Lung (tissue), 12 donors: ENCODE data around the gene MYO3B. TPM values are rescaled to one million over a fixed set of nuclear protein-coding genes. Genes with fewer than 3 reads are reported as not detected.
"Not testable (repeated sequence)": the region's sequence is repeated elsewhere in the genome, so short reads cannot be mapped to it uniquely, and the experiment has no call there.

Experiments
- ATAC-seq: fragments of 200-7000 bp; cut with Tn5 transposase; one replicate; pipeline ENCODE4 v1.9.1; 2020; ENCODE audit warnings: moderate number of reproducible peaks; ENCODE audit not compliant: insufficient read depth, low FRiP score
- DNase-seq, 3 donors: peaks; one replicate each; pipeline ENCODE4 v3.0.0-alpha.2; 2013 to 2017
- H3K27ac ChIP-seq, 2 donors: one replicate each; pipeline ENCODE4 v1.5.1; 2013; ENCODE audit warnings: mild to moderate bottlenecking in 2 of 2, moderate library complexity in 2 of 2, control low read depth in 1 of 2, inconsistent platforms in 1 of 2, low read depth in 1 of 2, low read length in 1 of 2
- H3K27me3 ChIP-seq, 3 donors: one replicate each; pipeline ENCODE4 v1.5.1; 2013; ENCODE audit warnings: low read length in 2 of 3; ENCODE audit not compliant: control insufficient read depth in 3 of 3, insufficient read depth in 3 of 3
- H3K36me3 ChIP-seq, 4 donors: one replicate each; pipeline ENCODE4 v1.5.1; 2013; ENCODE audit warnings: low read length in 4 of 4, mild to moderate bottlenecking in 1 of 4, moderate library complexity in 1 of 4; ENCODE audit not compliant: control insufficient read depth in 4 of 4, insufficient read depth in 4 of 4
- H3K4me1 ChIP-seq, 5 donors: one replicate each; pipeline ENCODE4 v1.5.1; 2013; ENCODE audit warnings: low read length in 5 of 5, mild to moderate bottlenecking in 2 of 5, moderate library complexity in 1 of 5; ENCODE audit not compliant: control insufficient read depth in 5 of 5, insufficient read depth in 5 of 5
- H3K4me3 ChIP-seq: one replicate; pipeline ENCODE4 v1.5.1; 2013; ENCODE audit warnings: mild to moderate bottlenecking, control low read depth, moderate library complexity
- H3K9ac ChIP-seq, 2 donors: one replicate each; pipeline ENCODE4 v1.5.1; 2013; ENCODE audit warnings: low read length in 2 of 2, control low read depth in 1 of 2; ENCODE audit not compliant: insufficient read depth in 1 of 2
- H3K9me3 ChIP-seq, 4 donors: one replicate each; pipeline ENCODE4 v1.5.1; 2013; ENCODE audit warnings: low read length in 3 of 4, mild to moderate bottlenecking in 1 of 4, moderate library complexity in 1 of 4; ENCODE audit not compliant: control insufficient read depth in 4 of 4, insufficient read depth in 3 of 4
- CTCF ChIP-seq: IDR thresholded peaks from 2 replicates; pipeline ENCODE4 v1.5.1; 2012; ENCODE audit warnings: mild to moderate bottlenecking; ENCODE audit errors: control extremely low read depth, extremely low read depth
- WGBS, 2 donors: extraction: QIAGEN DNeasy Blood & Tissue Kit; methylation state at CpG; one replicate each; pipeline ENCODE4 v1.1.7; 2013; 5-methylcytosine and 5-hydroxymethylcytosine counted together
- polyA plus RNA-seq, 2 donors: library from polyadenylated mRNA; stranded (reverse); fragments of 200-250 nt; gene quantifications; one replicate each; pipeline ENCODE4 v1.2.1, GENCODE V29; 2013
- total RNA-seq, 2 donors: library from RNA; depleted of rRNA in 1 of 2; stranded (reverse); fragments of >200 nt in 1 of 2; gene quantifications; one replicate each; pipeline ENCODE4 v1.2.1, GENCODE V29; 2014 to 2021
- donor health status: control.
- donor health status: control.
- donor health status: Bipolar disorder and iron deficiency.
- donor health status: healthy.
- donor health status: DM: yes; HTN: yes; CAD: no.

The MYO3B gene
- total and polyA plus RNA-seq, 4 donors: 0.03 to 0.82 (median 0.05) TPM; not detected in 1

DNA sequence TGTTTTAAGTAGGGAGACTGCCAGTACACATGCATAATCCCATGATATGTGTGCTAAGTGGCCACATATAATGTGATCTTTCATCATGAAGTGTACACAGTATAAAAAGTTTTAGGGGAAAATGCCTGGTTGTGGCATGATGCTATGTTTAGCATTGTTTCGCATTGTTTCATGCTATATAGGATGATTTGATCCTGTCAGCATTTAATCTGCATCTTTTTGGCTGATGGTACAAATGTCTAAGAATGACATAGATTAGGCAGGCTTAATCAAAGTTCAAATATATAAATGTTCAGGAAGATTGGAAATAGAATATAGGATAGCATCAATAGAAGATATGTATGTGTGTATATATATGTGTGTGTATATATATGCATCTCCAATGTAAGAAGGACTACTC is 83.6 kb downstream of the MYO3B start:
- no peaks in the 10 kb centered on the region for H3K4me1 ChIP-seq
- no peak for DNase-seq
- no peaks in the 10 kb centered on the region for H3K27me3 ChIP-seq
- no peak overlapping the region for H3K9ac ChIP-seq
- ATAC-seq: no peak
- H3K27ac ChIP-seq: no peak overlapping the region
- WGBS, 2 donors: 92 to 98% methylated on average over 1 of the region's 1 CpG
- no peaks in the 10 kb centered on the region for H3K36me3 ChIP-seq
- TF ChIP-seq CTCF: no peak
- peaks cover 0 to 10% (median 2%) of the 10 kb centered on the region in 4 donors for H3K9me3 ChIP-seq
- H3K4me3 ChIP-seq: no peak overlapping the region

GRCh38 chr2:170262343-170262742 is 84.4 kb downstream of the MYO3B start:
- 90 to 93% methylated on average over 2 of the region's 2 CpGs for WGBS, 2 donors
- no peaks in the 10 kb centered on the region for H3K4me1 ChIP-seq
- ATAC-seq: no peak

GRCh38 chr2:170262806-170263205 is 84.9 kb downstream of the MYO3B start:
- Histone ChIP-seq H3K4me3 (no peak overlapping the region), H3K9me3 (peaks cover 0 to 10% (median 1%) of the 10 kb centered on the region in 4 donors), H3K36me3 (no peaks in the 10 kb centered on the region), H3K9ac (no peak overlapping the region), H3K27me3 (no peaks in the 10 kb centered on the region), H3K27ac (no peak overlapping the region), H3K4me1 (no peaks in the 10 kb centered on the region)
- DNase-seq (no peak), ATAC-seq (no peak)
- WGBS, 2 donors: 87 to 92% methylated on average over 4 of the region's 4 CpGs
- no peak for TF ChIP-seq CTCF

More at GRCh38 chr2:170262343-170262742, 84.4 kb downstream of the MYO3B start:
- H3K27me3 ChIP-seq: no peaks in the 10 kb centered on the region
- H3K9ac ChIP-seq: no peak overlapping the region
- H3K36me3 ChIP-seq: no peaks in the 10 kb centered on the region
- H3K27ac ChIP-seq: no peak overlapping the region
- TF ChIP-seq CTCF: no peak
- no peak overlapping the region for H3K4me3 ChIP-seq
- no peak for DNase-seq
- H3K9me3 ChIP-seq: peaks cover 0 to 10% (median 1%) of the 10 kb centered on the region in 4 donors

- not testable (repeated sequence) for DNase-seq, H3K36me3 ChIP-seq, ATAC-seq, H3K27ac ChIP-seq, H3K4me3 ChIP-seq, H3K27me3 ChIP-seq, H3K4me1 ChIP-seq, H3K9ac ChIP-seq
- WGBS, 2 donors: 58 to 76% methylated on average over 7 of the region's 7 CpGs
- H3K9me3 ChIP-seq: peaks cover 0 to 10% (median 1%) of the 10 kb centered on the region in 4 donors
These were observed 86.0 kb downstream of the MYO3B start for GRCh38 chr2:170263728-170264521.
